CD4-positive, alpha-beta T cell (primary cell): Measurements from ENCODE around the gene BCAR3. TPM values are rescaled to one million over a fixed set of nuclear protein-coding genes. Genes with fewer than 3 reads are reported as not detected.
"Not testable (repeated sequence)": the region's sequence is repeated elsewhere in the genome, so short reads cannot be mapped to it uniquely, and the experiment has no call there.

Experiments used
- ATAC-seq: fragments of 200-7000 bp; cut with Tn5 transposase; one replicate; pipeline ENCODE4 v1.10.0; 2022; ENCODE audit warnings: mild to moderate bottlenecking; ENCODE audit not compliant: poor library complexity
- CTCF ChIA-PET: fragments of 350-600 bp; sonication (Branson Sonifier 250); formaldehyde crosslinking; loops from one replicate; lab custom pipeline; 2021; ENCODE audit warnings: antibody characterized with exemption, inconsistent platforms; lab: Charles Lee
- POLR2A ChIA-PET: fragments of 350-600 bp; sonication (Branson Sonifier 250); formaldehyde crosslinking; loops from one replicate; lab custom pipeline; 2021; ENCODE audit warnings: antibody characterized with exemption, inconsistent platforms; lab: Charles Lee
- DNase-seq, 14 experiments: peaks; one replicate each; pipeline ENCODE4 v3.0.0-alpha.2; 2013 to 2020; ENCODE audit warnings: mixed read lengths in 2 of 14
- H3K27ac ChIP-seq, 2 donors: one replicate each; pipeline versions ENCODE4 v1.5.1 to v1.7.0; 2013; ENCODE audit warnings: low read length in 2 of 2, low read depth in 1 of 2, mild to moderate bottlenecking in 1 of 2
- H3K27me3 ChIP-seq, 2 experiments: 1 replicate in 1 of 2; 2 replicates in 1 of 2; pipeline versions ENCODE4 v1.6.1 to v1.7.0; 2013; ENCODE audit warnings: low read length in 2 of 2, control low read depth in 1 of 2, mild to moderate bottlenecking in 1 of 2, moderate library complexity in 1 of 2; ENCODE audit not compliant: insufficient read depth in 2 of 2, control insufficient read depth in 1 of 2
- H3K36me3 ChIP-seq: one replicate; pipeline ENCODE4 v1.6.1; 2013; ENCODE audit warnings: low read length, control low read depth; ENCODE audit not compliant: insufficient read depth
- H3K4me1 ChIP-seq: one replicate; pipeline ENCODE4 v1.6.1; 2013; ENCODE audit warnings: low read length, control low read depth; ENCODE audit not compliant: insufficient read depth
- H3K4me3 ChIP-seq: one replicate; pipeline ENCODE4 v1.5.1; 2013; ENCODE audit warnings: mild to moderate bottlenecking, low read length, moderate library complexity
- H3K9me3 ChIP-seq, 2 experiments: 1 replicate in 1 of 2; 2 replicates in 1 of 2; pipeline versions ENCODE4 v1.6.1 to v1.7.0; 2013; ENCODE audit warnings: low read length in 2 of 2, mild to moderate bottlenecking in 2 of 2, control low read depth in 1 of 2, moderate library complexity in 1 of 2; ENCODE audit not compliant: control insufficient read depth in 1 of 2, insufficient read depth in 1 of 2
- H3K27ac Mint-ChIP-seq: one replicate; pipeline ENCODE4 v1.8.0; 2020; ENCODE audit warnings: mixed read lengths
- H3K27me3 Mint-ChIP-seq: one replicate; pipeline ENCODE4 v1.8.0; 2021; ENCODE audit warnings: mixed read lengths
- H3K36me3 Mint-ChIP-seq: one replicate; pipeline ENCODE4 v1.8.0; 2021; ENCODE audit warnings: low read depth, mixed read lengths
- H3K4me1 Mint-ChIP-seq: one replicate; pipeline ENCODE4 v1.8.0; 2021; ENCODE audit warnings: low read depth, mixed read lengths
- H3K4me3 Mint-ChIP-seq: one replicate; pipeline ENCODE4 v1.8.0; 2020; ENCODE audit warnings: mild to moderate bottlenecking, mixed read lengths
- H3K9me3 Mint-ChIP-seq: one replicate; pipeline ENCODE4 v1.8.0; 2020; ENCODE audit warnings: mixed read lengths
- CTCF ChIP-seq: fragments of 200-600 bp; IDR thresholded peaks from one replicate; pipeline ENCODE4 v1.8.0; 2022; ENCODE audit warnings: antibody characterized with exemption, mild to moderate bottlenecking
- intact Hi-C, 2 experiments: fragments of 100-400 bp; cut with DNase I in 1 of 2; cut with micrococcal nuclease in 1 of 2; formaldehyde crosslinking; loops; one replicate each; pipeline versions ENCODE4 v1.15.1 to v1.9.0; 2023 to 2025; cut with DNase I, micrococcal nuclease
- total RNA-seq, 174 experiments: library from RNA in 2 of 174; stranded (reverse) in 2 of 174; gene quantifications; one replicate each; pipeline ENCODE4 v1.2.3 and lab custom pipeline; 2021 to 2026

BCAR3 gene
- total RNA-seq, 2 experiments from 2014 or later: 0.47 to 0.92 TPM

- H3K9me3 ChIP-seq: no peaks in the 10 kb centered on the region
- H3K9me3 Mint-ChIP-seq: no peaks in the 10 kb centered on the region
- no peak for TF ChIP-seq CTCF
- ATAC-seq: no peak
- H3K27ac ChIP-seq: no peak overlapping the region
- no peak overlapping the region for H3K4me3 Mint-ChIP-seq
- DNase-seq: no peak
- peaks cover 4% of the 10 kb centered on the region for H3K27me3 Mint-ChIP-seq
- CTCF ChIA-PET: no interaction called here
- no peaks in the 10 kb centered on the region for H3K36me3 Mint-ChIP-seq
- POLR2A ChIA-PET: no interaction called here
- intact Hi-C loops: no loop called here
- no peaks in the 10 kb centered on the region for H3K4me1 Mint-ChIP-seq
- no peak overlapping the region for H3K4me3 ChIP-seq
- no peaks in the 10 kb centered on the region for H3K4me1 ChIP-seq
- H3K36me3 ChIP-seq: no peaks in the 10 kb centered on the region
- no peak overlapping the region for H3K27ac Mint-ChIP-seq
- H3K27me3 ChIP-seq: no peaks in the 10 kb centered on the region
Observed at GRCh38 chr1:93662481-93663207, 19.0 kb downstream of the BCAR3 start.

GRCh38 chr1:93661829-93662474 is 19.7 kb downstream of the BCAR3 start:
- no peak overlapping the region for H3K27ac Mint-ChIP-seq
- DNase-seq: no peak
- H3K4me3 ChIP-seq: no peak overlapping the region
- intact Hi-C loops: no loop called here
- H3K36me3 ChIP-seq: no peaks in the 10 kb centered on the region
- no peak for TF ChIP-seq CTCF
- no peaks in the 10 kb centered on the region for H3K27me3 ChIP-seq
- H3K27ac ChIP-seq: no peak overlapping the region
- no peaks in the 10 kb centered on the region for H3K36me3 Mint-ChIP-seq
- ATAC-seq: no peak
- no peaks in the 10 kb centered on the region for H3K4me1 ChIP-seq
- no peaks in the 10 kb centered on the region for H3K4me1 Mint-ChIP-seq
- ChIA-PET POLR2A (no interaction called here), CTCF (no interaction called here)
- peaks cover 4% of the 10 kb centered on the region for H3K27me3 Mint-ChIP-seq
- H3K9me3 Mint-ChIP-seq: no peaks in the 10 kb centered on the region
- no peak overlapping the region for H3K4me3 Mint-ChIP-seq
- no peaks in the 10 kb centered on the region for H3K9me3 ChIP-seq

GRCh38 chr1:93661341-93661740 is 20.3 kb downstream of the BCAR3 start:
- H3K4me3 ChIP-seq, H3K27me3 Mint-ChIP-seq, intact Hi-C loops, H3K4me1 Mint-ChIP-seq, DNase-seq, H3K36me3 Mint-ChIP-seq, H3K27ac ChIP-seq, ATAC-seq, H3K9me3 Mint-ChIP-seq, H3K9me3 ChIP-seq, POLR2A ChIA-PET, H3K27ac Mint-ChIP-seq, H3K4me3 Mint-ChIP-seq, H3K36me3 ChIP-seq, H3K4me1 ChIP-seq, CTCF ChIA-PET, H3K27me3 ChIP-seq: not testable (repeated sequence)
